Chondrocyte (in vitro differentiated cells): ENCODE measurements around the gene NBEAL2. TPM values are rescaled to one million over a fixed set of nuclear protein-coding genes. Genes with fewer than 3 reads are reported as not detected.
A peak's percentile ranks its signal among the peaks of the same experiment; 100 is the strongest.

ENCODE experiments used
- DNase-seq: peaks from one replicate; pipeline ENCODE4 v3.0.0; 2021; ENCODE audit warnings: mixed read lengths, low spot score
- H3K27ac Mint-ChIP-seq: one replicate; pipeline ENCODE4 v1.8.0; 2021; ENCODE audit warnings: mild to moderate bottlenecking, moderate library complexity, mixed read lengths; ENCODE audit not compliant: unreplicated experiment
- H3K27me3 Mint-ChIP-seq: 2 replicates; pipeline ENCODE4 v1.8.0; 2021; ENCODE audit warnings: low read depth, mixed read lengths
- H3K36me3 Mint-ChIP-seq: 2 replicates; pipeline ENCODE4 v1.8.0; 2021; ENCODE audit warnings: low read depth, mixed read lengths
- H3K4me1 Mint-ChIP-seq: 2 replicates; pipeline ENCODE4 v1.8.0; 2021; ENCODE audit warnings: low read depth, mild to moderate bottlenecking, mixed read lengths
- H3K4me3 Mint-ChIP-seq: one replicate; pipeline ENCODE4 v1.8.0; 2021; ENCODE audit warnings: mild to moderate bottlenecking, moderate library complexity, mixed read lengths; ENCODE audit not compliant: unreplicated experiment
- H3K9me3 Mint-ChIP-seq: 2 replicates; pipeline ENCODE4 v1.8.0; 2021; ENCODE audit warnings: low read depth, mixed read lengths
- CTCF ChIP-seq: fragments of 200-600 bp; sonication (generic); IDR thresholded peaks from 2 replicates; pipeline ENCODE4 v1.5.0; 2021; ENCODE audit warnings: antibody characterized with exemption, mild to moderate bottlenecking, moderate library complexity
- total RNA-seq: library from RNA; stranded (reverse); gene quantifications from 3 replicates; pipeline ENCODE4 v1.2.1, GENCODE V29; 2021

NBEAL2 gene
- total RNA-seq, 1 donor from 2014 or later = 18.1 TPM

- Mint-ChIP-seq H3K27me3 (no peaks in the 10 kb centered on the region), H3K36me3 (peaks cover 25% of the 10 kb centered on the region), H3K27ac (no peak overlapping the region), H3K4me3 (no peak overlapping the region), H3K4me1 (no peaks in the 10 kb centered on the region), H3K9me3 (no peaks in the 10 kb centered on the region)
- no peak for TF ChIP-seq CTCF
- no peak for DNase-seq
These were observed 61.6 kb downstream of the NBEAL2 start for GRCh38 chr3:47041114-47041513.

GRCh38 chr3:47042231-47042791 lies 62.8 kb downstream of the NBEAL2 start:
- no peaks in the 10 kb centered on the region for H3K9me3 Mint-ChIP-seq
- peaks cover 21% of the 10 kb centered on the region for H3K36me3 Mint-ChIP-seq
- H3K27ac Mint-ChIP-seq = no peak overlapping the region
- peaks cover 3% of the 10 kb centered on the region for H3K4me1 Mint-ChIP-seq
- DNase-seq = no peak
- TF ChIP-seq CTCF = no peak
- no peak overlapping the region for H3K4me3 Mint-ChIP-seq
- no peaks in the 10 kb centered on the region for H3K27me3 Mint-ChIP-seq

- no peaks in the 10 kb centered on the region for H3K9me3 Mint-ChIP-seq
- H3K27me3 Mint-ChIP-seq = no peaks in the 10 kb centered on the region
- no peak for TF ChIP-seq CTCF
- H3K4me1 Mint-ChIP-seq = peaks cover 6% of the 10 kb centered on the region
- no peak for DNase-seq
- no peak overlapping the region for H3K27ac Mint-ChIP-seq
- H3K36me3 Mint-ChIP-seq = peaks cover 5% of the 10 kb centered on the region
- H3K4me3 Mint-ChIP-seq = no peak overlapping the region
These were observed 67.6 kb downstream of the NBEAL2 start for GRCh38 chr3:47047069-47047468.

GRCh38 chr3:47047673-47048072 lies 68.2 kb downstream of the NBEAL2 start:
- Mint-ChIP-seq H3K4me1 (peaks cover 6% of the 10 kb centered on the region), H3K9me3 (no peaks in the 10 kb centered on the region), H3K36me3 (peaks cover 5% of the 10 kb centered on the region), H3K27me3 (no peaks in the 10 kb centered on the region), H3K4me3 (no peak overlapping the region), H3K27ac (peak overlapping the region; percentile 65)
- no peak for TF ChIP-seq CTCF
- no peak for DNase-seq

GRCh38 chr3:47054412-47054811 lies 74.9 kb downstream of the NBEAL2 start:
- peaks cover 10% of the 10 kb centered on the region for H3K36me3 Mint-ChIP-seq
- DNase-seq = no peak
- H3K27ac Mint-ChIP-seq = no peak overlapping the region
- TF ChIP-seq CTCF = no peak
- no peaks in the 10 kb centered on the region for H3K9me3 Mint-ChIP-seq
- peaks cover 4% of the 10 kb centered on the region for H3K4me1 Mint-ChIP-seq
- no peak overlapping the region for H3K4me3 Mint-ChIP-seq
- no peaks in the 10 kb centered on the region for H3K27me3 Mint-ChIP-seq
